ENCODE data around the gene PTPN7. TPM values are rescaled to one million over a fixed set of nuclear protein-coding genes. Genes with fewer than 3 reads are reported as not detected.

PTPN7 gene
- total RNA-seq, 4 donors from 2014 or later: 0.42 to 2.7 (median 0.60) TPM; not detected in 1

DNA sequence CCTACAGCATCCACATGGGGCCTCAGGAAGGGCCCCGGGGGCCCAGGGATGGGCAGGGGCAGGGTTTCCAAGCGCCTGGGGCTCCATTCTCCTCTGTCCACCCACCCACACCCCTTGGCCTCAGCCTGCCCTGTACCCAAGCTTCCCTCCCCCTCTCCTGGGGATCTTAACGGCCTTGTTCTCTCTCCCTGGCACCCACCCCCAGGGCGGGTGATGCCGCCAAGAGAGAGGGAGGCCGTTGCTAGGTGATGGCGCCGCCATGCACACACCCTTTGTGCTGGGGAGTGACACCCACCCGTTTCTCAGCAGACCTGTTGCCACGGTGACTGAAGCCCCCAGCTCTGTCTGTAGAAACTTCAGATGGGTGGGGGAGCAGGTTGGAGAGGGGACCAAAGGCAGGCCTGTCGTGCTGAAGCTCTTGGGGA, 30.1 kb downstream of the PTPN7 start:
- Histone ChIP-seq H3K4me3 (no peak overlapping the region), H3K9me3 (no peaks in the 10 kb centered on the region), H3K36me3 (peaks cover 17% of the 10 kb centered on the region), H3K4me1 (peaks cover 60% of the 10 kb centered on the region), H3K27ac (no peak overlapping the region), H3K27me3 (no peaks in the 10 kb centered on the region)
- 25% methylated on average over 11 of the region's 11 CpGs for WGBS
- DNase-seq (ENCODE audit: low spot score in 2 of 2): no peak
- no peak for TF ChIP-seq POLR2AphosphoS5 (IDR thresholded peaks at IDR 0.05)
- TF ChIP-seq POLR2A (IDR thresholded peaks at IDR 0.05): no peak
- no peak for TF ChIP-seq EP300 (IDR thresholded peaks at IDR 0.05)
- TF ChIP-seq CTCF (IDR thresholded peaks at IDR 0.05): no peak

- Histone ChIP-seq H3K4me3 (no peak overlapping the region), H3K27me3 (no peaks in the 10 kb centered on the region), H3K36me3 (peaks cover 13% of the 10 kb centered on the region), H3K9me3 (no peaks in the 10 kb centered on the region), H3K4me1 (peaks cover 54% of the 10 kb centered on the region), H3K27ac (no peak overlapping the region)
- TF ChIP-seq CTCF (IDR thresholded peaks at IDR 0.05): no peak
- TF ChIP-seq POLR2AphosphoS5 (IDR thresholded peaks at IDR 0.05): no peak
- no peak for TF ChIP-seq POLR2A (IDR thresholded peaks at IDR 0.05)
- no peak for TF ChIP-seq EP300 (IDR thresholded peaks at IDR 0.05)
- 61% methylated on average over 7 of the region's 8 CpGs for WGBS
- DNase-seq (ENCODE audit: low spot score in 2 of 2): no peak
Measured at GRCh38 chr1:202129453-202130296, 30.7 kb downstream of the PTPN7 start.

DNA sequence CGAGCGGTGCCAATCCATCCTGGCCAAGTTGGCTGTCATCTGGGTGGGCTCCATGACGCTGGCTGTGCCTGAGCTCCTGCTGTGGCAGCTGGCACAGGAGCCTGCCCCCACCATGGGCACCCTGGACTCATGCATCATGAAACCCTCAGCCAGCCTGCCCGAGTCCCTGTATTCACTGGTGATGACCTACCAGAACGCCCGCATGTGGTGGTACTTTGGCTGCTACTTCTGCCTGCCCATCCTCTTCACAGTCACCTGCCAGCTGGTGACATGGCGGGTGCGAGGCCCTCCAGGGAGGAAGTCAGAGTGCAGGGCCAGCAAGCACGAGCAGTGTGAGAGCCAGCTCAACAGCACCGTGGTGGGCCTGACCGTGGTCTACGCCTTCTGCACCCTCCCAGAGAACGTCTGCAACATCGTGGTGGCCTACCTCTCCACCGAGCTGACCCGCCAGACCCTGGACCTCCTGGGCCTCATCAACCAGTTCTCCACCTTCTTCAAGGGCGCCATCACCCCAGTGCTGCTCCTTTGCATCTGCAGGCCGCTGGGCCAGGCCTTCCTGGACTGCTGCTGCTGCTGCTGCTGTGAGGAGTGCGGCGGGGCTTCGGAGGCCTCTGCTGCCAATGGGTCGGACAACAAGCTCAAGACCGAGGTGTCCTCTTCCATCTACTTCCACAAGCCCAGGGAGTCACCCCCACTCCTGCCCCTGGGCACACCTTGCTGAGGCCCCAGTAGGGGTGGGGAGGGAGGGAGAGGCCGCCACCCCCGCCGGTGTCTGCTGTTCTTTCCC, 32.4 kb downstream of the PTPN7 start:
- Histone ChIP-seq H3K4me3 (no peak overlapping the region), H3K27ac (no peak overlapping the region), H3K27me3 (no peaks in the 10 kb centered on the region), H3K36me3 (no peaks in the 10 kb centered on the region), H3K9me3 (no peaks in the 10 kb centered on the region), H3K4me1 (peaks cover 38% of the 10 kb centered on the region)
- no peak for DNase-seq (ENCODE audit: low spot score in 2 of 2)
- WGBS: 96% methylated on average over 13 of the region's 26 CpGs
- no peak for TF ChIP-seq EP300 (IDR thresholded peaks at IDR 0.05)
- no peak for TF ChIP-seq POLR2A (IDR thresholded peaks at IDR 0.05)
- TF ChIP-seq CTCF (IDR thresholded peaks at IDR 0.05): no peak
- TF ChIP-seq POLR2AphosphoS5 (IDR thresholded peaks at IDR 0.05): no peak

- TF ChIP-seq EP300 (IDR thresholded peaks at IDR 0.05) (no peak), POLR2AphosphoS5 (IDR thresholded peaks at IDR 0.05) (no peak), CTCF (IDR thresholded peaks at IDR 0.05) (no peak), POLR2A (IDR thresholded peaks at IDR 0.05) (no peak)
- Histone ChIP-seq H3K27ac (no peak overlapping the region), H3K27me3 (no peaks in the 10 kb centered on the region), H3K4me3 (no peak overlapping the region), H3K4me1 (peaks cover 28% of the 10 kb centered on the region), H3K36me3 (no peaks in the 10 kb centered on the region), H3K9me3 (no peaks in the 10 kb centered on the region)
- WGBS: 90% methylated on average over 6 of the region's 6 CpGs
- no peak for DNase-seq (ENCODE audit: low spot score in 2 of 2)
Measured at GRCh38 chr1:202127061-202127460, 33.3 kb downstream of the PTPN7 start.

DNA sequence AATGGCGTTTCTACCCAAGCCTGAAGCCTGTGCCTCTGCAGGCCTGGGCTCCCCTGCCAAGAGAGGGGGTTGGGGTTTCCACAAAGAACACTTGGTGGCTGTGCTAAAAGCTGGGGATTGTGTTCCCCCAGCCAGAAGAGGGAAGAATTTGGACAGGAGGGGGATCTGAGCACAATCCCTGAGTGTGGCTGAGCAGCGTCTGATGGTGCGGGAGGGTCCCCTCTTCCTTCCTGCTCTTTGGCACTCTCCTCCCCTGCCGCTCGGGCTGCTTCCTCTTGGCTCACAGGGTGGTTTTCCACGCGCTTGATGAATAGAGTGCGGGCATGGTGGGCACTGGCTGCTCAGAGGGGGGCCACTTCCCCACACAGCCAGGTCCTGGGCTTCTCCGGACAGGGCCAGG, 34.0 kb downstream of the PTPN7 start:
- Histone ChIP-seq H3K4me3 (no peak overlapping the region), H3K4me1 (peaks cover 22% of the 10 kb centered on the region), H3K27me3 (no peaks in the 10 kb centered on the region), H3K9me3 (no peaks in the 10 kb centered on the region), H3K27ac (no peak overlapping the region), H3K36me3 (no peaks in the 10 kb centered on the region)
- no peak for DNase-seq (ENCODE audit: low spot score in 2 of 2)
- TF ChIP-seq POLR2AphosphoS5 (IDR thresholded peaks at IDR 0.05) (no peak), CTCF (IDR thresholded peaks at IDR 0.05) (no peak), EP300 (IDR thresholded peaks at IDR 0.05) (no peak), POLR2A (IDR thresholded peaks at IDR 0.05) (no peak)
- WGBS: 70% methylated on average over 7 of the region's 9 CpGs
